ENCODE results near the gene MATN4. TPM values are rescaled to one million over a fixed set of nuclear protein-coding genes. Genes with fewer than 3 reads are reported as not detected.

MATN4 gene
- total RNA-seq, 1 donor: under 0.01 TPM

GRCh38 chr20:45257161-45257560 is 50.9 kb downstream of the MATN4 start:
- no peak for DNase-seq (ENCODE audit: low read depth in 2 of 3, low spot score in 2 of 3)

GRCh38 chr20:45254383-45255262 is 53.5 kb downstream of the MATN4 start, which contains the start of gene SLPI:
SLPI (minus strand) TSS chr20:45254564; CDS start chr20:45254543, 21 bp downstream.
- no peak for DNase-seq (ENCODE audit: low read depth in 2 of 3, low spot score in 2 of 3)

GRCh38 chr20:45253261-45253660 is 54.8 kb downstream of the MATN4 start:
- DNase-seq (ENCODE audit: low read depth in 2 of 3, low spot score in 2 of 3): no peak

GRCh38 chr20:45251884-45252560 is 56.1 kb downstream of the MATN4 start:
- no peak for DNase-seq (ENCODE audit: low read depth in 2 of 3, low spot score in 2 of 3)

- DNase-seq (ENCODE audit: low read depth in 2 of 3, low spot score in 2 of 3): no peak
Measured at GRCh38 chr20:45248609-45249008, 59.5 kb downstream of the MATN4 start.

GRCh38 chr20:45247865-45248264 is 60.2 kb downstream of the MATN4 start:
- DNase-seq (ENCODE audit: low read depth in 2 of 3, low spot score in 2 of 3): no peak

- DNase-seq (ENCODE audit: low read depth in 2 of 3, low spot score in 2 of 3): no peak
Measured at GRCh38 chr20:45246109-45246508, 62.0 kb downstream of the MATN4 start.

Other genes starting within 250 kb of the MATN4 start
- gene KCNS1, start 207.2 kb downstream of the MATN4 start, total RNA-seq: 0.54 TPM
- gene WFDC5, start 193.1 kb downstream of the MATN4 start, total RNA-seq: not detected
- not detected for gene WFDC12, start 183.8 kb downstream of the MATN4 start, total RNA-seq
- gene PI3, start 133.4 kb downstream of the MATN4 start, total RNA-seq: not detected
- not detected for gene SEMG1, start 101.3 kb downstream of the MATN4 start, total RNA-seq
- not detected for gene SEMG2, start 86.9 kb downstream of the MATN4 start, total RNA-seq
- not detected for gene SLPI, start 53.7 kb downstream of the MATN4 start, total RNA-seq
- not detected for gene RBPJL, start 1.5 kb downstream of the MATN4 start, total RNA-seq
- 4.0 TPM for gene SDC4, start 40.1 kb upstream of the MATN4 start, total RNA-seq
- 31.2 TPM for gene SYS1, start 54.9 kb upstream of the MATN4 start, total RNA-seq
- not detected for gene TP53TG5, start 70.0 kb upstream of the MATN4 start, total RNA-seq
- gene DBNDD2, start 100.0 kb upstream of the MATN4 start, total RNA-seq: 7.0 TPM
- 116 TPM for gene PIGT, start 107.8 kb upstream of the MATN4 start, total RNA-seq
- not detected for gene WFDC2, start 161.5 kb upstream of the MATN4 start, total RNA-seq
- not detected for gene SPINT3, start 207.3 kb upstream of the MATN4 start, total RNA-seq
- gene WFDC6, start 231.2 kb upstream of the MATN4 start, total RNA-seq: not detected
- not detected for gene EPPIN, start 239.1 kb upstream of the MATN4 start, total RNA-seq